PFSK-1 (cell line): ENCODE data around the gene RASSF7.

Experiments
- FOXP2 ChIP-seq: optimal IDR thresholded peaks from 2 replicates; pipeline ENCODE3; 2011; ENCODE audit warnings: borderline replicate concordance, control low read depth, inconsistent platforms; ENCODE audit not compliant: insufficient read depth; ENCODE audit errors: extremely low read length, extremely low read depth
- POLR2AphosphoS5 ChIP-seq: IDR thresholded peaks from 2 replicates; pipeline ENCODE4 v1.6.1; 2012; ENCODE audit warnings: low read depth, mild to moderate bottlenecking, control low read depth, low read length, moderate library complexity
- REST ChIP-seq, 2 experiments: IDR thresholded peaks; 2 replicates each; pipeline versions ENCODE4 v1.6.1 to v1.8.0; 2011 to 2012; ENCODE audit warnings: low read depth in 2 of 2, low read length in 2 of 2, control low read depth in 1 of 2, inconsistent platforms in 1 of 2, mild to moderate bottlenecking in 1 of 2, moderate library complexity in 1 of 2; ENCODE audit not compliant: insufficient read depth in 1 of 2
- SIN3A ChIP-seq: IDR thresholded peaks from 2 replicates; pipeline ENCODE4 v1.6.1; 2012; ENCODE audit warnings: mild to moderate bottlenecking, low read length, moderate library complexity, borderline replicate concordance; ENCODE audit not compliant: insufficient read depth
- TAF1 ChIP-seq: IDR thresholded peaks from 2 replicates; pipeline ENCODE4 v1.6.1; 2012; ENCODE audit warnings: low read length, control low read depth, borderline replicate concordance; ENCODE audit not compliant: insufficient read depth

DNA sequence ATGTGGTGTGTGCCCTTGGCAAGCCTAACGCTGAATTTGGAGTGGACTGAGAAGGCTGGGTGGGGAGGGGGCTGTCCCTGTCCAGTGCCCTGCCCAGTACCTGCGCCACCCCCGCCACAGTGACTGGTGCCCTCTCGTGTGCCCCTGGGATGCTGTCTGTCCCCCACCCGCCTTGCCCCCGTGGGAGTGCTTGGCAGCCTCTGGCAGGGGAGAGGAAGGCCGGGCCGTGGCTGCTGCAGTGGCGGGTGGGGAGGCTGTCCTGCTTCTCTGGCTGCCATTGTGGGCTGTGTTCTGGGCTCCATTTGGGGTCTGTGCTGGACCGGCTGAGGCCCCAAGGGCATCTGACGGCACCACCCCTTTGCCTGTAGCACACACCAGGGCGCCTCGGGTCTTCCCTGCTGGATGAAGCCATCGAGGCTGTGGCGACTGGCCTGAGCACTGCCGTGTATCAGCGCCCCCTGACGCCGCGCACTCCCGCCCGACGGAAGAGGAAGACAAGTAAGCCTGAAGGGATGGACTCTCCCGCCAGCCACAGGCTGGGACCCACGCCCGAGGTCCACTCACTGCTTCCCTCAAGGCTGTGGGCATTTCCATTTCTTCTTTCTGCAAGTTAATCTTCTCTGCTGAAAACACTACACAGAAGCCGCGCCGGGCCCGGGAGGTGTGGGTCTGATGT is 37.4 kb downstream of the RASSF7 start:
- no peak for TF ChIP-seq TAF1
- TF ChIP-seq POLR2AphosphoS5: no peak
- TF ChIP-seq REST (IDR thresholded peaks at IDR 0.05; ENCODE audit: insufficient read depth in 1 of 2, low read depth in 2 of 2, low read length in 2 of 2): no peak
- TF ChIP-seq SIN3A: no peak
- no peak for TF ChIP-seq FOXP2
